ENCODE measurements around the gene PDE6B. TPM values are rescaled to one million over a fixed set of nuclear protein-coding genes. Genes with fewer than 3 reads are reported as not detected.

Gene PDE6B
- total RNA-seq, 1 experiment from 2014 or later: 10.8 TPM

DNA sequence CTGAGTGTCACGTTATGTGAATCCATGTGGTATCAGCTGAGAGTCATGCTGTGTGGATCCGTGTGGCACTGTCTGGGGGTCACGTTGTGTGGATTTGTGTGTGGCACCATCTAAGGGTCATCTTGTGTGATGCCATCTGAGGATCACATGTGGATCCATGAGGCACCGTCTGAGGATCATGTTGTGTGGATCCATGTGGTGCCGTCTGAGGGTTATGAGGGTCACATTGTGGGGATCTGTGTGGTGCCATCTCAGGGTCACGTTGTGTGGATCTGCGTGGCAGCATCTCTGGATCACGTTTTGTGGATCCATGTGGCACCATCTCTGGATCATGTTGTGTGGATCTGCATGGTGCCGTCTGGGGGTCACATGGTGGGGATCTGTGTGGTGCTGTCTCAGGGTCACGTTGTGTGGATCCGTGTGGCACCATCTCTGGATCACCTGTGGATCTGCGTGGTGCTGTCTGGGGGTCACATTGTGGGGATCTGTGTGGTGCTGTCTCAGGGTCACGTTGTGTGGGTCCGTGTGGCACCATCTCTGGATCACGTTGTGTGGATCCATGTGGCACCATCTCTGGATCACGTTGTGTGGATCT, 6.9 kb downstream of the PDE6B start:
- 0 out of 4 replicates have a peak, but pooled peaks cover 0 to 3% of the 10 kb centered on the region in 2 experiments for H3K4me1 Mint-ChIP-seq
- no peak overlapping the region for H3K4me3 Mint-ChIP-seq
- Histone ChIP-seq H3K18ac (ENCODE audit: insufficient read length, low read depth, low read length) (no peak overlapping the region), H3K4ac (ENCODE audit: low read depth, low read length) (no peak overlapping the region), H3K56ac (ENCODE audit: insufficient read length, low read depth, low read length) (no peak overlapping the region), H2BK12ac (ENCODE audit: insufficient read length, low read depth, low read length) (no peak overlapping the region), H3K27ac (ENCODE audit: insufficient read length, low read depth, low read length) (no peak overlapping the region), H3K9ac (ENCODE audit: extremely low read depth, insufficient read length, low read length) (no peak overlapping the region), H4K8ac (replicated peaks; ENCODE audit: insufficient read length, low read depth, low read length) (no peak overlapping the region), H3K14ac (ENCODE audit: insufficient read depth, low read length) (no peak overlapping the region; the same call in 1 of the 2 replicates), H4K91ac (ENCODE audit: insufficient read length, low read depth, low read length) (no peak overlapping the region), H2AK5ac (ENCODE audit: insufficient read length, low read length) (no peak overlapping the region), H3K79me2 (ENCODE audit: insufficient read depth, low read length) (no peaks in the 10 kb centered on the region), H3K79me1 (ENCODE audit: insufficient read depth, low read depth, low read length, poor library complexity, severe bottlenecking) (no peaks in the 10 kb centered on the region), H3K4me2 (ENCODE audit: insufficient read depth, insufficient read length, low read length) (no peak overlapping the region), H3K9me3 (ENCODE audit: control insufficient read depth, low read depth, low read length) (no peaks in the 10 kb centered on the region), H3K27me3 (ENCODE audit: insufficient read depth, low read length) (no peaks in the 10 kb centered on the region), H3K4me1 (ENCODE audit: insufficient read depth, low read length) (no peaks in the 10 kb centered on the region), H2BK15ac (ENCODE audit: low read depth, low read length) (no peak overlapping the region), H2BK5ac (ENCODE audit: insufficient read length, low read length) (no peak overlapping the region), H3T11ph (ENCODE audit: low read length) (no peak overlapping the region), H2BK120ac (ENCODE audit: low read depth, low read length, poor library complexity, severe bottlenecking) (no peak overlapping the region), H3K23ac (ENCODE audit: insufficient read length, low read depth, low read length) (no peak overlapping the region), H3K23me2 (ENCODE audit: insufficient read length, low read depth, low read length, poor library complexity, severe bottlenecking) (no peaks in the 10 kb centered on the region), H2BK20ac (ENCODE audit: low read depth, low read length, poor library complexity, severe bottlenecking) (no peak overlapping the region), H2AFZ (ENCODE audit: low read length) (no peak overlapping the region), H4K5ac (ENCODE audit: insufficient read length, low read depth, low read length) (no peak overlapping the region), H4K20me1 (ENCODE audit: control insufficient read depth, insufficient read depth, insufficient read length) (no peaks in the 10 kb centered on the region)
- TF ChIP-seq, protein P1, sequence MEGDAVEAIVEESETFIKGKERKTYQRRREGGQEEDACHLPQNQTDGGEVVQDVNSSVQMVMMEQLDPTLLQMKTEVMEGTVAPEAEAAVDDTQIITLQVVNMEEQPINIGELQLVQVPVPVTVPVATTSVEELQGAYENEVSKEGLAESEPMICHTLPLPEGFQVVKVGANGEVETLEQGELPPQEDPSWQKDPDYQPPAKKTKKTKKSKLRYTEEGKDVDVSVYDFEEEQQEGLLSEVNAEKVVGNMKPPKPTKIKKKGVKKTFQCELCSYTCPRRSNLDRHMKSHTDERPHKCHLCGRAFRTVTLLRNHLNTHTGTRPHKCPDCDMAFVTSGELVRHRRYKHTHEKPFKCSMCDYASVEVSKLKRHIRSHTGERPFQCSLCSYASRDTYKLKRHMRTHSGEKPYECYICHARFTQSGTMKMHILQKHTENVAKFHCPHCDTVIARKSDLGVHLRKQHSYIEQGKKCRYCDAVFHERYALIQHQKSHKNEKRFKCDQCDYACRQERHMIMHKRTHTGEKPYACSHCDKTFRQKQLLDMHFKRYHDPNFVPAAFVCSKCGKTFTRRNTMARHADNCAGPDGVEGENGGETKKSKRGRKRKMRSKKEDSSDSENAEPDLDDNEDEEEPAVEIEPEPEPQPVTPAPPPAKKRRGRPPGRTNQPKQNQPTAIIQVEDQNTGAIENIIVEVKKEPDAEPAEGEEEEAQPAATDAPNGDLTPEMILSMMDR (conservative IDR thresholded peaks at IDR 0.05): no peak
- peak; percentile 13 for DNase-seq
- H3K27me3 Mint-ChIP-seq (ENCODE audit: low read depth): peaks cover 15% of the 10 kb centered on the region
- peaks cover 17 to 21% of the 10 kb centered on the region in 2 experiments for H3K9me3 Mint-ChIP-seq
- H3K27ac Mint-ChIP-seq: no peak overlapping the region
- H3K36me3 Mint-ChIP-seq (ENCODE audit: insufficient read depth in 1 of 3, low read depth in 3 of 3): peaks cover 0 to 15% (median 13%) of the 10 kb centered on the region in 3 experiments; a peak in 5 of 7 replicates
- no CpG with 5 or more reads among the region's 16 CpGs for WGBS (ENCODE audit: extremely low coverage, insufficient read length, low lambda C conversion rate)

All from H9 (cell line).